Measurements from ENCODE around the gene RTCA. TPM values are rescaled to one million over a fixed set of nuclear protein-coding genes. Genes with fewer than 3 reads are reported as not detected.
"Not testable (repeated sequence)": the region's sequence is repeated elsewhere in the genome, so short reads cannot be mapped to it uniquely, and the experiment has no call there.

Gene RTCA
- 23.7 TPM for total RNA-seq

GRCh38 chr1:100265931-100266740 lies at the start of gene RTCA:
TSS of gene RTCA (plus strand) at chr1:100266216. CDS start at chr1:100266376, 160 bp downstream.
- peak; percentile 94 for DNase-seq

GRCh38 chr1:100217834-100218233 lies 48.2 kb upstream of the RTCA start:
- no peak for DNase-seq

GRCh38 chr1:100219457-100219856 lies 46.6 kb upstream of the RTCA start:
- DNase-seq: no peak

GRCh38 chr1:100219883-100220282 lies 46.1 kb upstream of the RTCA start:
- DNase-seq: no peak

GRCh38 chr1:100222428-100222827 lies 43.6 kb upstream of the RTCA start:
- DNase-seq: no peak

GRCh38 chr1:100229681-100230443 lies 36.2 kb upstream of the RTCA start:
- DNase-seq: no peak

- no peak for DNase-seq
Measured at GRCh38 chr1:100230765-100231164, 35.3 kb upstream of the RTCA start.

GRCh38 chr1:100231721-100232120 lies 34.3 kb upstream of the RTCA start:
- DNase-seq: no peak

GRCh38 chr1:100232156-100232555 lies 33.9 kb upstream of the RTCA start:
- DNase-seq: no peak

- not testable (repeated sequence) for DNase-seq
Measured at GRCh38 chr1:100233566-100233965, 32.5 kb upstream of the RTCA start.

GRCh38 chr1:100234432-100234831 lies 31.6 kb upstream of the RTCA start:
- no peak for DNase-seq

- no peak for DNase-seq
Measured at GRCh38 chr1:100237091-100237490, 28.9 kb upstream of the RTCA start.

GRCh38 chr1:100239961-100240360 lies 26.1 kb upstream of the RTCA start:
- no peak for DNase-seq

- no peak for DNase-seq
Measured at GRCh38 chr1:100240631-100241030, 25.4 kb upstream of the RTCA start.

- no peak for DNase-seq
Measured at GRCh38 chr1:100246738-100247137, 19.3 kb upstream of the RTCA start.

- DNase-seq: no peak
Measured at GRCh38 chr1:100249155-100249536, 16.9 kb upstream of the RTCA start.

GRCh38 chr1:100249537-100250257 lies 16.3 kb upstream of the RTCA start, which contains the start of gene DBT:
TSS of gene DBT (minus strand) at chr1:100249834. CDS start at chr1:100249820, 14 bp downstream.
- DNase-seq: peak; percentile 96

- no peak for DNase-seq
Measured at GRCh38 chr1:100250264-100250663, 15.8 kb upstream of the RTCA start.

- no peak for DNase-seq
Measured at GRCh38 chr1:100250807-100251206, 15.2 kb upstream of the RTCA start.

GRCh38 chr1:100252901-100253300 lies 13.1 kb upstream of the RTCA start:
- DNase-seq: no peak

- DNase-seq: no peak
Measured at GRCh38 chr1:100253552-100253951, 12.5 kb upstream of the RTCA start.

- DNase-seq: not testable (repeated sequence)
Measured at GRCh38 chr1:100256273-100256672, 9.7 kb upstream of the RTCA start.

GRCh38 chr1:100258427-100258826 lies 7.6 kb upstream of the RTCA start:
- not testable (repeated sequence) for DNase-seq
